HG03565 (cell line): ENCODE data around the gene KRT37.

Source experiments
- ATAC-seq: cut with Tn5 transposase; IDR thresholded peaks from one replicate; pipeline ENCODE4 v1.9.1; 2021; ENCODE audit warnings: mild to moderate bottlenecking, moderate library complexity; ENCODE audit not compliant: unreplicated experiment

KRT37 gene

GRCh38 chr17:41424111-41424635, at the start of gene KRT37:
KRT37 (minus strand) TSS chr17:41424585; CDS start chr17:41424523, 62 bp downstream.
- ATAC-seq: no peak

GRCh38 chr17:41468346-41468745, 44.0 kb upstream of the KRT37 start:
- ATAC-seq: no peak

GRCh38 chr17:41467561-41467960, 43.2 kb upstream of the KRT37 start:
- ATAC-seq: no peak

GRCh38 chr17:41466988-41467387, 42.6 kb upstream of the KRT37 start, which contains the start of gene KRT32:
KRT32 (minus strand) TSS chr17:41467386; CDS start chr17:41467325, 61 bp downstream.
- no peak for ATAC-seq

GRCh38 chr17:41464682-41465081, 40.3 kb upstream of the KRT37 start:
- no peak for ATAC-seq

GRCh38 chr17:41464173-41464572, 39.8 kb upstream of the KRT37 start:
- no peak for ATAC-seq

- ATAC-seq: no peak
Measured at GRCh38 chr17:41463746-41464145, 39.4 kb upstream of the KRT37 start.

- no peak for ATAC-seq
Measured at GRCh38 chr17:41462705-41463104, 38.3 kb upstream of the KRT37 start.

- no peak for ATAC-seq
Measured at GRCh38 chr17:41457676-41458075, 33.3 kb upstream of the KRT37 start.

- no peak for ATAC-seq
Measured at GRCh38 chr17:41456204-41456603, 31.8 kb upstream of the KRT37 start.

- ATAC-seq: no peak
Measured at GRCh38 chr17:41455236-41455635, 30.9 kb upstream of the KRT37 start.

- ATAC-seq: no peak
Measured at GRCh38 chr17:41453066-41453465, 28.7 kb upstream of the KRT37 start.

- ATAC-seq: no peak
Measured at GRCh38 chr17:41452281-41452680, 27.9 kb upstream of the KRT37 start.

- ATAC-seq: no peak
Measured at GRCh38 chr17:41451154-41451728, 26.9 kb upstream of the KRT37 start.

- no peak for ATAC-seq
Measured at GRCh38 chr17:41449008-41449407, 24.6 kb upstream of the KRT37 start.

- no peak for ATAC-seq
Measured at GRCh38 chr17:41448506-41448905, 24.1 kb upstream of the KRT37 start.

- ATAC-seq: no peak
Measured at GRCh38 chr17:41446806-41447205, 22.4 kb upstream of the KRT37 start.

- no peak for ATAC-seq
Measured at GRCh38 chr17:41444640-41445039, 20.3 kb upstream of the KRT37 start.

GRCh38 chr17:41444186-41444585, 19.8 kb upstream of the KRT37 start:
- no peak for ATAC-seq

- ATAC-seq: no peak
Measured at GRCh38 chr17:41442739-41443138, 18.4 kb upstream of the KRT37 start.

GRCh38 chr17:41440531-41441033, 16.2 kb upstream of the KRT37 start, which contains the start of gene KRT38:
KRT38 (minus strand) TSS chr17:41440983; CDS start chr17:41440921, 62 bp downstream.
- ATAC-seq: no peak

GRCh38 chr17:41439375-41439774, 15.0 kb upstream of the KRT37 start:
- no peak for ATAC-seq

GRCh38 chr17:41437769-41438168, 13.4 kb upstream of the KRT37 start:
- ATAC-seq: no peak
